GM12878 (cell line): Measurements from ENCODE around the gene SUSD1.

Experiments used
- EGR1 ChIP-seq, 2 experiments: IDR thresholded peaks; 1 replicate in 1 of 2; 2 replicates in 1 of 2; pipeline ENCODE4 v1.6.1; 2011 to 2012; ENCODE audit warnings: low read depth in 2 of 2, low read length in 2 of 2, borderline replicate concordance in 1 of 2, mild to moderate bottlenecking in 1 of 2, moderate library complexity in 1 of 2
- TBL1XR1 ChIP-seq: IDR thresholded peaks from 2 replicates; pipeline ENCODE4 v1.6.1; 2012; ENCODE audit warnings: low read depth, low read length, improper control_type of control experiment
- TCF12 ChIP-seq: IDR thresholded peaks from 2 replicates; pipeline ENCODE4 v1.6.1; 2011; ENCODE audit warnings: low read depth, mild to moderate bottlenecking, low read length
- ZNF24 ChIP-seq: fragments of 450-650 bp; IDR thresholded peaks from 2 replicates; pipeline ENCODE4 v1.6.1; 2017; ENCODE audit warnings: antibody characterized with exemption, mild to moderate bottlenecking
- ZNF274 ChIP-seq: IDR thresholded peaks from one replicate; pipeline ENCODE4 v1.8.0; 2011; ENCODE audit not compliant: insufficient read length, insufficient read depth
- TF ChIP-seq, protein P1 (sequence below), 3 experiments: IDR thresholded peaks in 2 of 3; conservative IDR thresholded peaks in 1 of 3; 2 replicates each; pipeline ENCODE4 v1.5.1; 2011; ENCODE audit warnings: low read depth in 3 of 3, low read length in 3 of 3, mild to moderate bottlenecking in 3 of 3, control low read depth in 2 of 3, moderate library complexity in 2 of 3, inconsistent platforms in 1 of 3, mixed read lengths in 1 of 3; ENCODE audit not compliant: control insufficient read depth in 2 of 3, insufficient read depth in 1 of 3; ENCODE audit errors: extremely low read depth in 1 of 3

DNA sequence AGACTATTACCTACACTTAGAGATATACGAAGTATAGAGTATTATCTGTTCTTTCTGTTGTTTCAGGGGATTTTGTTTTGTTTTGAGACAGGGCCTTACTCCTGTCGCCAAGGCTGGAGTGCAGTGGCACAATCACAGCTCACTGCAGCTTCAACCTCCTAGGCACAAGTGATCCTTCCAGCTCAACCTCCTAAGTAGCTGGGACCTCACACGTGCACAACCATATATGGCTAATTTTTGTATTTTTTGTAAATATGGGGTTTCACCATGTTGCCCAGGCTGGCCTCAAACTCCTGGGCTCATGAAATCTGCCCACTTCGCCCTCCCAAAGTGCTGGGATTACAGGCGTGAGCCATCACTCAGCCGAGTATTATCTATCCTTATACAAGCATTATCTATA lies 45.9 kb downstream of the SUSD1 start:
- TF ChIP-seq, protein P1, sequence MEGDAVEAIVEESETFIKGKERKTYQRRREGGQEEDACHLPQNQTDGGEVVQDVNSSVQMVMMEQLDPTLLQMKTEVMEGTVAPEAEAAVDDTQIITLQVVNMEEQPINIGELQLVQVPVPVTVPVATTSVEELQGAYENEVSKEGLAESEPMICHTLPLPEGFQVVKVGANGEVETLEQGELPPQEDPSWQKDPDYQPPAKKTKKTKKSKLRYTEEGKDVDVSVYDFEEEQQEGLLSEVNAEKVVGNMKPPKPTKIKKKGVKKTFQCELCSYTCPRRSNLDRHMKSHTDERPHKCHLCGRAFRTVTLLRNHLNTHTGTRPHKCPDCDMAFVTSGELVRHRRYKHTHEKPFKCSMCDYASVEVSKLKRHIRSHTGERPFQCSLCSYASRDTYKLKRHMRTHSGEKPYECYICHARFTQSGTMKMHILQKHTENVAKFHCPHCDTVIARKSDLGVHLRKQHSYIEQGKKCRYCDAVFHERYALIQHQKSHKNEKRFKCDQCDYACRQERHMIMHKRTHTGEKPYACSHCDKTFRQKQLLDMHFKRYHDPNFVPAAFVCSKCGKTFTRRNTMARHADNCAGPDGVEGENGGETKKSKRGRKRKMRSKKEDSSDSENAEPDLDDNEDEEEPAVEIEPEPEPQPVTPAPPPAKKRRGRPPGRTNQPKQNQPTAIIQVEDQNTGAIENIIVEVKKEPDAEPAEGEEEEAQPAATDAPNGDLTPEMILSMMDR (IDR thresholded peaks at IDR 0.05 in 2 of 3, conservative IDR thresholded peaks at IDR 0.05 in 1 of 3; ENCODE audit: control insufficient read depth in 2 of 3, extremely low read depth in 1 of 3, insufficient read depth in 1 of 3, low read depth in 3 of 3, low read length in 3 of 3) = no peak
- no peak for TF ChIP-seq TBL1XR1
- no peak for TF ChIP-seq EGR1 (IDR thresholded peaks at IDR 0.05; ENCODE audit: borderline replicate concordance in 1 of 2, low read depth in 2 of 2, low read length in 2 of 2)
- no peak for TF ChIP-seq TCF12
- no peak for TF ChIP-seq ZNF274
- TF ChIP-seq ZNF24 = no peak
